GM04503 (cell line): Measurements from ENCODE around the gene POLN.

Experiments used
- DNase-seq: peaks from one replicate; pipeline ENCODE4 v3.0.0-alpha.2; 2012; ENCODE audit warnings: low read depth

The POLN gene

DNA sequence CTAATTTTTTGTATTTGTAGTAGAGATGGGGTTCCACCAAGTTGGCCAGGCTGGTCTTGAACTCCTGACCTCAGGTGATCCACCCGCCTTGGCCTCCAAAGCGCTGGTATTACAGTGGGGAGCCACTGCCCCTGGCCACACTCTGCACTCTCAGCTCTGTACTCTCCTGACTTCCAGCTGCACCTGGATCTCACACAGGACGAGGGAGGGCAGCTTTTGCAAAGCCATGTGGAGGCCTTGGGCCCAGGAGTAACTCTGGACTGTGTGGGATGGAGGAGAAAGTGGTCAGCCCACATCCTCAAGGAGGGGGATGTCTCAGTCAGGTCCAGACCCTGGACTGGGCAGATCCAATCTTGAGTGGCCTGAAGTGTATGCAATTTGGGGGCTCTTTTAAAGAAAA lies 159.8 kb downstream of the POLN start:
- no peak for DNase-seq

DNA sequence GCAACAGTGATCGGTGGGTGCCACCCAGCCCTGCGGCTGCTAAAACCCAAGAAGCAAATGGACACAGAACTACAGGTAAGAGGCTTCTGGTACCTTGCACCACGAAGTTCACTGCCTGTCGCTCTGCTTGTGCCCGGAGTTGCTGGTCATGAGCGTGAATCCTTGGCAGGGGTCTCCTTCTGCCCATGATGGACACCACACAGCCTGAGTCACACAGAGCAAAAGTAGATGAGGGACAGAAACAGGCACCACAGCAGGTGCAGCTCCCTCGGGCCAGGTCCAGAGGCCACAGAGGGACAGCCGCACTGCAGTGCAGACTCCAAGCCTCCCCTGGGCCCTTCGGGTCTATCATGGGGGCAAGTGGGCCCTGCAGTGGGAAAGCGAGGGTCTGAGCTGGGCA lies 160.4 kb downstream of the POLN start:
- DNase-seq = no peak

DNA sequence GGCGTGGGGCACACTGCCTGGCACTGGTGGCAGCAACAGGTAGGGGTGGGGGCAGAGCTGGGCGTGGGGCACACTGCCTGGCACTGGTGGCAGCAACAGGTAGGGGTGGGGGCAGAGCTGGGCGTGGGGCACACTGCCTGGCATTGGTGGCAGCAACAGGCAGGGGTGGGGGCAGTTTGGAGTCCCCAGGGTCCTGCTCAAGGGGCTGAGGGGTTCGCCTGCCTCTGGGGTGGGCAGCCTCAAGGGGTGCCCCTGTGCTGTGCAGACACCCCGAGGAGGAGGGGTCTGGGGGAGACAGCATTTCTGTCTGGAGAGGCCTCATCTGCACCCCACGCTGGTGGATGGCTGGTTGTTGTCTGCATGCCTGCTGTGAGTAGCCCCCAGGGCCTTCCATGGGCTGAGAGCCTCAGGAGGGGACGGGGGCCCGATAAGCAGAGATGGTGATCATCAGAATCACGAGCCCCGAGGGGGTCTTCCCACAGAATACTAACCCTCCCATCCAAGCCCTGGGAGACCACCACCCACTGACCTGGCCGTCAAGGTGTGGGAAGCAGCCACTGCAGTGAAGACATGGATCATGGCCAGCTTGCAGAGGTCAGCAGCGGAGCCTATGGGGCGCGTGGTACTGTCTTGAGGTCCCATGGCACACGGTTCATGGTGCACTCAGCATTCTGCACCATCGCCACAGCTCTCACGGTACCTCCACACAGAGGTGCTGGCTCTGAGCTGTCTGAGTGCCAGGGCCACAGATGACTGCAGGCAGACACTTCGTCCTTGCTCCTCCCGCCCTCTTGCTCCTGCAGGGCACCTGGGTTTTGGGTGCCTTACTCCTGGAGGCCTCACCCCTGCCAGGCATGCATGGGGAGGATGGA lies 161.3 kb downstream of the POLN start:
- no peak for DNase-seq

DNA sequence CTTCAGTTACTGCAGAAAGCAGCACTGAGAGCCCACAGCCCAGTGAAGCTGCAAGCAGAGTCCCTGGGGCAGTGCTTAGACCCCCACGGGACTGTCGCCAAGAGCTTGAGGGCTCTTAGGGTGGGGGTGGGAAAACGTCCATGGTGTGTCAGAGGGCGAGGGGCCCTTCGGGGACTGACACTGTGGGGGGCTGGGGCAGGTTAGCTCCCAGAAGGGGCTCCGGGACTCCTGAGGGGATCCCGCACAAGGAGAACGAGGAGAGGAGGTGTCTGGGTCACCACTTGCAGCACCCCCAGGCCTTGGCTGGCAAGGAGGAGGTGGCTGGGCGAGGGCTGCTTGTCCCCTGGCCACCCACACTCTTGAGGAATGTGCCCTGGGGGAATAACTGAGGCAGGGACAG lies 162.0 kb downstream of the POLN start:
- no peak for DNase-seq

DNA sequence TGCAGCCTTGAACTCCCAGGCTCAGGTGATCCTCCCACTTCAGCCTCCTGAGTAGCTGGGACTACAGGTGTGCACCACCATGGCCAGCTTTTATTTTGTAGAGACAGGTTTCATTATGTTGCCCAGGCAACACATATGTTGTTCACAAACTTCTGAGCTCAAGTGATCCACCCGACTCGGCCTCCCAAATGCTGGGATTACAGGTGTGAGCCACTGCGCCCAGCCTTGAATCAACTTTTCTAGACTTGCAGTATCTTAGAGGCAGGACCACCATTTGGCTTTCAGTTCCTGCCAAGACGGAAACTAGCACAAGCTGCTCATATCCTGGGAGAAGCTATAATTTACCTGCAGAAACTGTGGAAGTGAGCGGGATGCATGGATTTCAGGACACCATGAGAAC lies 162.9 kb downstream of the POLN start:
- DNase-seq = no peak

DNA sequence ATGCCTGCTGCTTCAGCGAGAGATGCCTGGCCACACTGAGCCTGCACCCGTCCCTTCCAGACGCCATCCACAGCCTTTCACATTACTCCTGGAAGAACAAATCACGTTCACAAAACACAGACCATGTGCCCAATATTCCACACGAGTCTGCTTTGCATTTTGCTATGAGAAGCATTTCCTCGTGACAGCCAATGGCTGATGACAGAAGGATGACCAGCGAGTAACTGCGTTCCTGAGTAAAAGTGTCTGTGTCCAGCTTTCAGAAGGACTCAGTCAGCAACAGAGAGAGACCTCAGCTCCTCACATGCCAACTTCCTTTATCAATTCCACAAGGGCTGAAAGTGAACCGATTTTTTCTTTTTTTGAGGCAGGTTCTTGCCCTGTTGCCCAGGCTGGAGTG lies 163.3 kb downstream of the POLN start:
- DNase-seq = no peak

DNA sequence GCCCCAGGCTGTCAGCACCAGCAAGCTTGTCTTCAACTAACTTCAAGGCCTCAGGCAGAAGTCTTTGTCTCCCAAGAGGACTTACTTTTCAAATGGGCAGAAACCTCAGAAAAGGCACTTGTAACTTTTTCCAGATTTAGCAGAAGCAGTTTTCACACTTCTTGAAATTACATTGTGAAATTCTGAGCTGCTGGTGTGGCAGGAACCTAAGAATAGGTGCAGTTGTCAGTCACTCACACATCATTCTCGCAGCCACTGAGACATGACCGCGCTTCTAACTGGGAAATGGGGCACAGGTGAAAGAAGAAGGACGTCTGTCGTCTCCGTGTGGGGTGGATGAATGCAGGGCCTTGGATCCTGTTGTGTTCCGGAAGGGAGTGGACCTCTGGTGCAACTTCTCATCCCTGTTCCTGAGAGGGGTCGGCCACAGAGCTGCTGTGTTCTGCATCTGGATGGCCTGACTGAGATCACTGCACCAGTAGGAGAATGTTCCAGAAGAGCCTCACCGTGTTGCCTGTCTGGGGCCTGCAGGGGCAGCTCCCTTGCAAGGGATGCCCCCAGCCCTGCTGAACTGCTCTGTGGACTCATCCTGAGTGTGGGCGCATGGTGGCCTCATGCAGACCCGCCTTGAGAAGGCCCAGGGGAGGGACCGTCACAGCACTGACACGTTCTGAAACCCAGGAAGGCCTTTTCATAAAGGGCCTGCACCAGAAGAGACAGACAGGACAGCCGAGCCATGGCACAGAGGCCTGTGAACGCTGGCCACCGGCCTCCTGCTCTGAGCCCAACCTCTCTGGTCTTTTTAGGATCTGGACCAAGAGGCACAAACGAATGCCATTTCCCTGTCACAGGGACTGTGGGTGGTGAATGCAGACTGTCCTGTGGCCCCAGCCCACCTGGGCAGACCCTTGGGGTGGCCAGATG lies 164.1 kb downstream of the POLN start:
- DNase-seq = no peak

DNA sequence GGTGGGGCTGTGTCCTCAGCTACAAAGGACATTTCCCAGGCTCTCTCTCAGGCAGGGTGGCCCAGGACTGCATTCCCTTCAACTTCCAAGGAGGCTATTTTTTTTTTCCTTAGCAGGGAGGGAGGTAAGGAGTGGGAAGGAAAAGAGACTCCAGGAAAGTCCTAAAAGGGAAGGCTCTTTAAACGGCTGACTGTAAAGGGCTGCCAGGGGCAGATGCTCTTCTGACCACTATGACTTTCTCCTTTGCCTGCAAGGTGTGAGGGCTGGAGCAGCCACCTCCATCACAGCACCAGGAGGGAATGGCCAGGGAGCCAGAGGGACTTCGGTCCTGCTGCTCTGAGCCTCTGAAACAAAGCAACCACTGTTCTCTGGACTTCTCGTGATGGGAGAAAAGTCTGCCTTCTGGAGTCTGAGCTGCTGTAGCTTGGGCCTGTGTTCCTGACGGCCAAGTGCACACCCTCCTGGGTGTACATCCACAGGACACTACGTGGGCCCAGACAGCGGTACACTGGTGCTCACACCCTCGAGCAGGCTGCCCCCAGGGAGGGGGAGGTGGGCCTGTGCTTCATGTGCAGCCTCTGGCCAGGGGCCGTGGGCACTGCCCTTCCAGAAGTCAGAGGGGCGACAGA lies 164.9 kb downstream of the POLN start:
- DNase-seq = no peak

DNA sequence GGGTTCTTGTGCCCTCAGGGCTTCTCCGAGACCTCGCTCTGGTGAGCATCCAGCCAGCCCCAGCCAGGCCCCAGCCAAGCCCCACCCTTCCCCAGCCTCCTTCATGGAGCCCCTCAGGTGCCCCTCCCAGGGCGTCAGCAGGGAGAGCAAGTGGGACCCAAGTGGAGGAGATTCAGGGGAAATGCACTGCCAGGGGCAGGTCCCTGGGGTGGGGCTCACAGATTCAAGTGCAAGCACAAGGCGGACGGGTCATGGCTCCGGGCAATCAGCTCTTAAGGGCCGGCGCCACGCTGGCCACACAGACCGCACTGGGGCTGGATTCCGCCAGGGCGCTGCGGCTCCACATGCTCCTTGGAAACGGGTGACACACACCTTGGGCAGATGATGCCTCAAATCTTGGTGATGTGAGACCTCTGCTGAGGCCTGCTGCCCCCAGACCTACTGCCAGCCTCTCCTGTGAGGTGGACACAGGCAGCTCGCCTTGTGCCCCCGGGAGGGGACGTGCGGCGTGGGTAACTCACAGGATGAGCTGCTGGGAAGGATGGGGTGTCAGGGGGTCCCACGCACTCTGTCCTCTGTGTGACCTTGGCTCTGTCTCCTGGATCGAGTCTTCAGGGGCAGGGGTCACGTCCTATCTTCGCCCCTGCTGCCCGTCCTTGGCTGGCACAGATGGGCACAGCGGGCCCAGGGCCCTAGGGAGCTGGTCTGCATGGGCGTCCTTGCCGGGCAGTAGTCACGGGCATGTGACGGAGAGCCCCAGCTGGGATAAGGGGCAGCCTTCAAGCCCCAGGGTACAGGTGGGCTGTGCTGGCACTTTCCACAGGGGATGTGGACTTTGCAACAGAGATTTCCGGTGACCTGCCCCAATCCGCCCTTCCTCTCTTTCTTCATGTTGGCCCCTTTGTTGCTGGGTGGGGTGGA lies 165.7 kb downstream of the POLN start:
- DNase-seq = no peak

DNA sequence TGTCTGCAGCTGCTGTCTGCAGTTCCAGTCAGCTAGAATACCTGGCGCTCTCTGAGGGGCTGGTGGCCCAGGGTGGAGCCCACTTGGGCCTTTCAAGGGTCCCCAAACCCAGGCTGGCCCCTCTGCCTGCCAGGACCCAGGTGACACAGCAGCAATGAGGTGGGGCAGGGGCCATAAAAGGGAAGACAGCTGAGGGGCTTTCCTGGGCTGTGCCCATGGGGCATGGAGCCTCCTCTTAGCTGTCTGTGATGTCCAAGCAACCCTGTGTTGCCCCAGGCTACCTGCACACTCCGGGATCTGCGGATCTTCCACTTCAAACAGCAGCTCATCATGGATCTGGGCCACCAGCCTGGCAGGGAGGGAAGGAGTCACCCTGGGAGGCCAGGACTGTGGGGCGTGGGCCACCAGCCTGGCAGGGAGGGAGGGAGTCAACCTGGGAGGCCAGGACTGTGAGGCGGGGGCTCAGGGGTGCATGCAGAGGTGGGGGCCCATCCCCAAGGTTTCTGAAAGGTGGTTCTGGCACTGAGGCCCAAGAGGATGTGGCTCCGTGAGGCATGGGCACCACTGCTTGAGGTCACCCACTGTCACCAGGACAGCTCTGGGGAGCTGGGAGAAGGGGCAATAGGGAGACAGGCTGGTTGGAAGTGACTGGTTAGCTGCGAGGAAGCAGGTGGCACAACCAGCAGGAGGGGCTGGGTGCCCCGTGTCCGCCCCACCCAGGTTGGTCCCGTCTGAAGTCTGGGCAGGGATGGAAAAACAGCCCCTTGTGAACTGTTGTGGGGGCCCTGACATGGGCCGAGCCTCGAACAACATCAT lies 166.5 kb downstream of the POLN start:
- no peak for DNase-seq

DNA sequence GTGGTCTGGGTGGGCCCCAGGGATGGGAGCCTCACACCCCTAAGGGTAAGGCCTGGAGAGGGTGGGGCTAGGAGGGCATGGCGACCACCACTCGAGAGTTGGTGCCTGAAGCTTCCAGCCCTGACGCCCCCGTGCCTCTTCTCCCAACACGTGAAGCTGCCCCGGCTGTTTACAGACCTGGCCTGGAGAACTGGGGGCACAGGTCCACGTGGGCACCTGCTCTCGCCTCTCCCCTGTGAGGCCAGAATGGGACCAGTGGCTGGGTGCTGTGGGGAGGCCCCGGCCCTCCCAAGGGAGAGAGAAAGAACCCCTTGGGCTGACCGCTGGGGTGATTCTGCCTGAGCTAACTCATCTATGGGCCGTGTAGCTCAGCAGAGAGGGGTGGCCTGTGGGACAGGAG lies 167.3 kb downstream of the POLN start:
- no peak for DNase-seq

DNA sequence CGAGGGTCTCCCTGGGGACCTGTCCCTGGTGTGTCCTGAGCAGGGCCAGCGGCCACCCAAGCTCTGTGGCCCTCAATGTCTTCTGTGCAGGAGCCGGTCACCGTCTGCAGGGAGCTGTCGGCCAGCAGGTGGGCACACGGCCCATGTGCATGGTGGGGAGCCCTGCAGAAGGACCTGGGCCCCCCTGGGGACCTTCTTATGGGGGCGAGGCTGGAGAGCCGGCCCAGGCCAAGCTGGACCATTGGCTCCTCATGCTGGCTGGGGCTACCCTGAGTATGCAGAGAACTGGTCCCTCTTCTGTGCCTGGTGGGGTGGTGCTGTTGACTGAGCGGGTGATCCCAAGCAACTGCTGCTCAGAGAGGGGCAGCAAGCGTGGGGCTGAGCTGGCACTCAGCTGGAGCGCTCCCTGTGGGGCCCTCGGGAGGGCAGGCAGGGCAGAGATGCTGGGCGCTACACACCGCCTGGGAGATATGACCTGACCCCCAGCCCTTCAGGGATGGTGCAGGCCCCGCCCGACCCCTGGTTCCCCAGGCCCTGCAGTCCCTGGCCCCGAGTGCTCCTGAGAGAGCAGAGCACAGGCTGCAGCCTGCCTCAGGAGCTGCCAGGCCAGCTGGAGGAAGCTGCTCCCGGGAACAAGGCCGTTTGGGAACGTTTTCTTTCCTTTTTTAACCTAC lies 168.0 kb downstream of the POLN start:
- no peak for DNase-seq

DNA sequence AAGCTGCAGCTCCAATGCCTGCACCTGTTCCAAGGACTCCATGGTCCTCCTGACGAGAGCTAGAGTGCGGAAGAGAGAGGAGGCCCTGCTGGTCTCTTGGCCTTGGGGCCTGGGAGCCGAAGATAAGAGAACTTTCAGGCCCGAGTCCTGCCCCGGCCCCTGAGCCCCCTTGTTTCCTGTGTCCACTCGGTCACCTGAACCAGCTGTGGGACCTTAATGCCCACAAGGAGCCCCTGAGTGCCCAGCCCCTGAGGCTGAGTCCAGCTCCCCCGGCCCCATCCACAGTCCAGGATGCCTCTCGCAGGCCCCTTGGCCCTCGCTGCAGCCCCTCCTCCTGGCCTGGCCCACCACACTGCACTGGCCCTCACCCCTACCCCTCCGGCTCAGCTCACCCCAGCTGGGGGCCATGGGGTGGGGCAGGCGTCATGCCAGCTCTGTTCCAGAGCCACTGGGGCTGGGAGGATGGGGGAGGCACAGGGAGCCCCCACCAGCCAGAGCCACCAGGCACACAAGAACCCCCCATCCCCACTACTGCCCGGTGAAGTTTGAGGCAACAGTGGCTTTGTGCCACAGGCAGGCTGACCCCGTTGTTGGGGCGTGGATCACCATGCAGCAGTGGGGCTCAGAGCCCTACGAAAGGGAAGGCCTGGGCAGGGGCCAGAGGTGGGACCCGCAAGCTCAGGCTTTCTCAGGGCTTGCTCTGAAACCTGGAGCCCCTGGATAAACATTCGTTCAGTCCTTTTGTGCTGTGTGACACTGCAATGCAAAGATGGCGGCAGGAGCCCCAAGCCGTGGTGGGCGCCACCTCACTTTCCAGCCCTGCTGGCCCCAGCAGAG lies 168.7 kb downstream of the POLN start:
- DNase-seq = no peak

DNA sequence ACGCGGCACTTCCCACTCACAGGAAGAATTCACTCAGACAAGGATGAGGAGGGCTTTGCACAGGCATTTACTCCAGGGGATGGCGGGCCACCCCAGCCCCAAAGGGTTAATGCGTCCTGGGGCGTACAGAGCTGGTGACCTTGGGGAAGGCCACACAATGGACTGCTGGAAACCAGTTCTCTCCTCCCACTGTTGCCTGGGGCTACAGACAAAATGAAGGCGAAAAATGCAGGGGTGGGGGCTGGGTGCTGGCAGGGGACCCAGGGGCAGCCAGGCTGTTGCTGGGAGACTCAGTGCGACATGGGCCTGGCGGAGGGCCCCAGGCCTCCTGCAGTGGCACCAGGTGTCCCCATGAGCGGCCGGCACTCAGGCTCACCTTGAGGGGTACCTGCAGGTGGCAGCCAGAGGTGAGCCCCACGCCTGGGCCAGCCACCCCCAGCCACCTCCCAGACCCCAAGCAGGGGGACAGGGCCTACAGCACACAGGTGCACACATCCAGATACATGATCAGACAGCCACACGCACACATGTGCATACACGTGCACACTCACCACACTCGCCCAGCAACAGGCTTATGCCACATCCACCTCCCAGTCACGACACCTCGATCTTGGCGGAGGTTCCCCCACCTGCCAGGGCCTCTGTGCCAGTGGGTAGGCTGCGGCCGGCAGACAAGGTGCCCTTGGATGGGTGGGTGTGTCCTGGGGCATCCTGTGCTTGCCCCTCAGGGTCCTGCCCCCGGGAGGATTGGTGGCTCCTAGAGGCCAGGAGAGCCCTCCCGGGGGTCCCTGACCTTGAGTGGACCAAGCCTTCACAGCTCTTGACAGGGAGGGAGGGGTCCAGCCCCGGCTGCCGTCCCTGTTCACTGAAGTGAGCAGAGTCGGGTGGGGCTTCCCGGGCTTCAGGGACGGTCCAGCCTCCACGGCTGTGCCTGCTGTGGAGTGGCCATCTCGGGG lies 169.7 kb downstream of the POLN start:
- no peak for DNase-seq

DNA sequence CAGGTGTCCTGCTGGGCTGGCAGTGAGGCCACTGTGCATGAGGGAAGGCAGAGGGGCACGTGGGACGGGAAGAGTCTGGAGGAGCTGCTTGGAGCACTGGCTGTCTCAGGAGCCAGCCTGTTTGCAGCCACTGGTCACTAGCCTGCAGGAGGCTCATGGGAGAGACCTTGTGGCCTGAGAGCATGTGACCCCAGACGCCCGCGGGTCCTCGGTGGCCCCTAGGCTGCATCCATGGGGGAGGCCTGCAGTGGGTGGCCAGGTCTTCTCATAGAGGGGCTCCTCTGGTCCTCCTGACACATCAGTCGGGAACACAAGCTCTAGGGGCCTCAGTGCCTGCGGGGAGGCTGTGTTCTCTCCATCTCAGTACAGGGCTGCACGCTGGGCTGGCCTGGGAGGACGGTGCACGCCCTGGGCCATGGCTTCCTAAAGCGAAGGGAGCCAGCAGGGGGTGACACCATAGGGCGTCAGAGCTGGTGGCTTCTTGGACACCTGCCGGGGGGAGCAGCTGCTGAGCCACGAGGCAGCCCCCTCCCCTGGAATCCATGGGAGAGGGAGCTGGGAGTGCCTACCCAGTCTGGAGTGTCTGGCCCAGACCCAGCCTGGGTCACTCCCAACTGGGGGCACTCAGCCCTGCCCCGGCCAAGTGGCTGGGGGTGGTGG lies 170.5 kb downstream of the POLN start:
- DNase-seq = no peak

DNA sequence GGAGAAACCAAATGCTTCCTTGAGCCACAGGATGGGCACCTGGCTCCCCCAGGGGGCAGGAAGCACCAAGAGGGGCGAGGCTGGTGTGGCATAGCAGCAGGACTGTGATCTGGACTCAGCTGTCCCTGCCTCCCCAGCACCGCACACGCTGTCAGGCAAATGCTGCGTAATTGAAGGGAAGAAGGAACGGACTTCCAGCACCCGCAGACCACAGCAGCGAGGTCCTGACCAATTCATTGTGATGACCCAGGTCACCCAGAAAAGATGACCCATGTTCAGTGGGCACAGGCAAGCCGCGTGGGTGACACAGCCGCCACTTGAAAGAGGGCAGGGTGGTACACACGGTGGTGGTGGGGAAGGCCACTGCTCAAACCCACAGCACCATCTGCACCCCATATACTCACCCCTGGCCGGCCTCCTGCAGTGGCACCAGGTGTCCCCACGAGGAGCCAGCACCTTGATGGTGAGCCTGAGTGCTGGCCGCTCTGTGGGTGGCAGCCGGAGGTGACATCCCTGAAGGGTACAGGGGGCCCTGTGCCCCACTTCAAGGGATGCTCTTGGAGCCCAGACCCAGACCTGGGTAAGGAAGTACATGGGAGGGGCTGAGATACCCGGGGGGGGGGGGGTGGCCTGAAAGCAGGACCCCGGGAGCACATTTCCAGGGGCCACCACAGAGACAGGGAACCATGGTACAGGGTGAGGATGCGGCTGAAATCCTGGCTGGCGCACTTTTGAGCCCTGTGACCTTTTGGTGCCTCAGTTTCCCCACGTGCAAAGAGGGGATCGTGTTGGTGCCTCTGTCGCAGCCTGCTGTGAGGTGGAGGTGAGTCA lies 171.3 kb downstream of the POLN start:
- DNase-seq = no peak

DNA sequence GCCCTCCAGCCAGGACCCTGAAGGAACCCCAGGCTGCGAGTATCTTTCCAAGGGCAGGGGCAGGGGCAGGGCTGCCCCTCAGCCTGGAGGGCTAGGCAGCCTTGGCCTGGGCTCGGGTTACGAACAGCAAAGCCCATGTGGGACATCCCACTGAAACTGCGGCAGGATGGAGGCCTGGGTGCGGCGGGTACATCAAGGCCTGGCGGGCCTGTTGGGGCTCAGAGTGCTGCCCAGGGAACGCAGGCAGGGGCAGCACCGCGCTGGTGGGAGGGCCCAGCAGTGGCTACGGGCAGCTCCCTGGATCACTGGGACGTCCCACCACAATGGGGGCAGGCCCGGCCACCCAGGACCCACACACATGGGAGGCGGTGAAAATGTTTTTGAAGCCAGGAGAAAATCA lies 171.9 kb downstream of the POLN start:
- no peak for DNase-seq
